Skin of body (tissue), 2 donors: ENCODE data around the gene PEF1. TPM values are rescaled to one million over a fixed set of nuclear protein-coding genes. Genes with fewer than 3 reads are reported as not detected.

Experiments used
- DNase-seq: peaks from one replicate; lab custom pipeline; 2025; lab: John Stamatoyannopoulos, UW
- total RNA-seq: library from RNA; depleted of rRNA; stranded (reverse); fragments of >200 nt; gene quantifications from one replicate; pipeline ENCODE4 v1.2.3, GENCODE V29; 2014

PEF1 gene
- total RNA-seq, 1 donor from 2014 or later, result 49.9 TPM

DNA sequence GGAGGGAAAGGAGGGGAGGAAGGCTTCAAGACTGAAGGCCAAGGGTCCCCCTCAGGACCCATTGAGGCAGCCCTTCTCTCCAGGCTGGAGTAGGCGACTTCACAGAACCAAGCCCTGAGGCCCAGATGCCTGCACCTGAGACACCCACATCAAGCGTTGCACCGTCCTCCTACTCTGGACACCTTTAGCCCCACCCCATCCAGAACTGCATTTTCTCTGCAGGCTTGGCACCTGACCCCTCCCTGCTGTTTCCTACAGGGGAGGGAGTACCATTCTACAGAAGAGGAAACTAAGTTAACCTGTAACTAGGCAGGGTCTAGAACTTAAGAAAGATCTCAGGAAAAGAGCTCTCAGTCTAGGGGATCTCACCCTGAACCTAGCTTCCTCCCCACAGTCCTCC is 12.0 kb downstream of the PEF1 start:
- DNase-seq, result no peak

GRCh38 chr1:31628931-31629556 is 15.6 kb downstream of the PEF1 start:
- no peak for DNase-seq

DNA sequence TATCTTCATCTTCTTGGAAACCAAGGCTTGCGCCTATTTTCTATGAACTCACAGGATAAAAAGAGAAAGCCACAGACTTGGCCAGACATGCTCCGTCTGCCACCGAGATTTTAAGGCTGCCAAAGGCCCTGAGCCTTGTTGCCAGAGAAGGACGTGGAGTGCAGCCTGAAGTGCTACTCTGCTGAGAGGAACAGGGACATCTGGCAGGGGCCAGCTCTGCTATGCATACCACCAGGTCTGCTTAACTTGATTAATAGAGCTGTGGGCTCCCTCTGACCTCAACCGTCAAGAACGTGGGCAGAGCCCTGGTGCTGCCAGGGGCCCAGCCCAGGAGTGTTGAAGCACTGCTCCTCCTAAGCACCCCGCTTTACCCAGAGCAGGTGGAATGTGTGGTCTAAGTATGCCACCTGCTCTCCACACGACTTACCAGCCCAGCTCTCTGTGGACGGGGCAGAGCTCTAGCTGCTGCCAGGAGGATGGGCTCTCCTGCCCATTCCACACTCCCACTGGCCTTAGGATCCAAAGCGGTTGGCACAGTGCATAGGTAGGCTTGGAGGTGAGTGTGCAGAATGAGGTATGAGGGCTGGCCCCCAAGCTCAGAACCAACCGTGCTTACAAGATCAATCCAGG is 16.6 kb downstream of the PEF1 start:
- DNase-seq, result no peak

DNA sequence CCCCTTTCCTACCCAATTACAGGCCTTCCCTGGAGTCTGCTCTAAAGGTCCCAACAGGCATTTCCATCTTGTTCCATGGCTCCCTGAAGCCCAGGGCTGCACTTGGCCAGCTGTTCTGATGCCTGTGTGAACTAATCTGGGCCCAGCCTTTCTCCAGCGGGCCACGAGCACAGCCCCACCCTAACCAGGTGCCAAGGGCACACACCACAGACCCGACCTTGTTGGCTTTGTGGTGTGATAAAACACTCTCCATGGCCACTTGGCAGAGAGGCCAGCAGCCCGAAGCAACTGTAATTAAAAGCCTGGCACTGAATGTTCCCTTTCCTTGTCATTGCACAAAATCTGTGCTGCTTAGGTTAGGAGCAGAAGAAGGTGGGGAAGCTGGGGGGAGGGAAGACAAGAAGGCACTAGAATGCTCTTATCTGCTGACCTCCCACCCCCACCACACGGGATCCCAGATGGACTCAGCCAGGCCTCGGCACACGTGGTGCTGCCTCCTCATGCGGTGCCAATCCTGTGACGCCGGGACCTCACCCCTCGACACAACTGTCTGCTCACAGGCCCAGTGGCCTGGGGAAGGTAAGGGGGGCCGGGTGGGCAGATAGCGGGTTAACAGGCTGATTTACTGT is 17.3 kb downstream of the PEF1 start:
- DNase-seq, result no peak

DNA sequence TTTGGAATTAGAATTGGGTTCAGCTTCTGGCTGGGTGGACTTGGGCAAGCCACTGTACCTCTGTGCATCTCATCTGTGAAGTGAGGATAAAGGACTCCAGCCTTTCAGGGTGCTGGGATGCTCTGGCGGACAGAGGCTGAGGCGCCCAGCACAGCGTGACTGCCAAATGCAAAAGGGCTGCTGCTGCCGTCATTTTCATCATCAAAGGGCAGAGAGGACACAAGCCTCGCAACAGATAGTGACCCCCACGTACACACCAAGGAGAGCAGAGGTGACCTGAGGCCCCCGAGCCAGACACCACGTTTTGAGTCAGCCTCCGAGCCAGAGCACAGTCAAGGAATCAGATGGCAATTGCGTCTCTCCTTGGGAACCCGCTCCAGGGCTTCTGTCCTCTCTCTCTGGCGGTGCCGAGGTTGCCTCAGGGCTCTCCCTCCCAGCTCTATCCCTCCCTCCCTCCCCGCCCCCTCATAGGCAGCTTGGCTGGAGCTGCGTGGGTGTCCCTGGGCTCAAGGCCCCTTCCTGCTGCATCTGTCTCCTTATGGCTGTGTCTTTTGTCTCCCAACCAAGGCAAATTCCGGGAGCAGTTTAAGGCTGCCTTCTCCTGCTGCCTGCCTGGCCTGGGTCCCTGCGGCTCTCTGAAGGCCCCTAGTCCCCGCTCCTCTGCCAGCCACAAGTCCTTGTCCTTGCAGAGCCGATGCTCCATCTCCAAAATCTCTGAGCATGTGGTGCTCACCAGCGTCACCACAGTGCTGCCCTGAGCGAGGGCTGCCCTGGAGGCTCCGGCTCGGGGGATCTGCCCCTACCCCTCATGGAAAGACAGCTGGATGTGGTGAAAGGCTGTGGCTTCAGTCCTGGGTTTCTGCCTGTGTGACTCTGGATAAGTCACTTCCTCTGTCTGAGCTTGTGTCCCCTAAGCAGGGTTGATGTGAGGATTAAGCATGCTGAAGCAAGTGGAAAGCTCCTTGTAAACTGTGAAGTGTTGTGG is 18.2 kb downstream of the PEF1 start:
- DNase-seq, result no peak

DNA sequence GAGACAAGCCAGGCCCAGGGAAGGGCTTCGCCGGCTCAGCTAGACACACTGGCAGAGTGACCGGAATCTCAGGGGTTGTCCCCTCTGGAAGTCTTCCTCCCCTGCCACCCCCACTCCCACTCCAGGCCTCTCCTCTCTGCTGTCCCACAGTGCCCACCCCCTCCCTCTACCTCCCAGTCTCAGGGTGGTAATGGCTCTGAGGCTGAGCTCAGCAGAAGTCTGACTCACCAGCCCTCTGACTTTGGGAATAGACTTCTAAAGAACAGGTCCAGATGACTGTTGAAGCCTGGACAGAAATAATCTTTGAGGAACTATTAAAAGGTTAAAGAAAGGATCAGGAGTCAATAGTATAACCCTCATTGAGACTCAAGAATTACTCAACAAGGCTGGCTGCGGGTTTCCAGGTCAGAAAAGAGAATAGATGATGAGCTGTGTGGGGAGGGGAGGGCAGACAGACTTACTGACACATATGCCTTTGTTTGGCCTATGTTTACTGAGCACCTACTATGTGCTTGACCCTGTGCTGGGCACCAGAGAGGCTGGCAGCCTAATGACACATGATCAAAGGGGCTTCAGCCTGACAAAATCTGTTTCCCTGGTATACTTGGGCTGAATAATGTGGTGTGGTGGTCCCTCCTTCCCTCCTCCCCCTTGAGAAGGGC is 19.0 kb downstream of the PEF1 start:
- no peak for DNase-seq

DNA sequence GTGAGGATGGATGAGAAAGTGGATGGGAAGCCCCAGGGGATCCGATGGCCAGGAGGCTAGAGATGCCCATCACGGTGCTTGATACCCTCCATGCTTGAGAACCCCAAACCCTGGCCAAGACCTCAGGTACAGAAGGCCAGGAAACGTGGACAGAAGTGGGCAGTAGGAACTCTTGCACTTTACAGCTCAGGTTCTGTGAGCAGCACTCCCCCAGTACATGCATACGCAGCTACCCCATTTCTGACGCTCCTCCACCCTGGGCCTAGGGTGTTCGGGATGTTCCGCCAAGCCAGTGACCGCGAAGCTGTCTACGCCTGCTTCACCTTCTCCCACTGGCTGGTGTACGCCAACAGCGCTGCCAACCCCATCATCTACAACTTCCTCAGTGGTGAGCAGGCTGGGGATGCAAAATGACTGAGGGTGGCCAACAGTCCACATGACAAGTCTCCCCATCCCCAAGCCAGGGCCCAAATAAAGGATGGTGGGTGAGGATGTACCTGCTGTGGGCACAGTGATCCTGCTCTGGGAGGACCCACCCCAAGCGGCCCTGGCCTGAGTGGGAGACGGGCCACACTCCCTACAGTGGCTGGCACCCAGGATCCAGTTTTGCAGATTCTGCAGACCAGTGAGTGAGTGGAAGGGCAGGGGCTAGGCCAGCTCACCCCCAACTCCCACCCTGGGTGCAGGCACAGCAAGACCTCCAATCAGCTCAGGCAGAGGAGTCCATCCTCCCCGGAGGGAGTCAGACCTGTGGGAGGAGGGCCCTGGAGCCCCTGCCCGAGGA is 19.8 kb downstream of the PEF1 start:
- no peak for DNase-seq

GRCh38 chr1:31624309-31624708 is 20.4 kb downstream of the PEF1 start:
- DNase-seq, result no peak

DNA sequence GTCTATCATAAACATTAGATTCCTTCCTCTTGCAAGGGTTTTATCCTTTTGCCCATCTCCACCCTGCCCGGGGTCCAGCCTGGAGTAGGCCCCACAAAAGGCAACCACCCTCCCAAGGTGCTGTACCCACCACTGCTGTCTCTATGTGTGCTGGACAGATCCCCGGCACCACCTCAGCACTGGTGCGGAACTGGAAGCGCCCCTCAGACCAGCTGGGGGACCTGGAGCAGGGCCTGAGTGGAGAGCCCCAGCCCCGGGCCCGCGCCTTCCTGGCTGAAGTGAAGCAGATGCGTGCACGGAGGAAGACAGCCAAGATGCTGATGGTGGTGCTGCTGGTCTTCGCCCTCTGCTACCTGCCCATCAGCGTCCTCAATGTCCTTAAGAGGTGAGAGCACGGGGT is 21.3 kb downstream of the PEF1 start:
- DNase-seq, result no peak

DNA sequence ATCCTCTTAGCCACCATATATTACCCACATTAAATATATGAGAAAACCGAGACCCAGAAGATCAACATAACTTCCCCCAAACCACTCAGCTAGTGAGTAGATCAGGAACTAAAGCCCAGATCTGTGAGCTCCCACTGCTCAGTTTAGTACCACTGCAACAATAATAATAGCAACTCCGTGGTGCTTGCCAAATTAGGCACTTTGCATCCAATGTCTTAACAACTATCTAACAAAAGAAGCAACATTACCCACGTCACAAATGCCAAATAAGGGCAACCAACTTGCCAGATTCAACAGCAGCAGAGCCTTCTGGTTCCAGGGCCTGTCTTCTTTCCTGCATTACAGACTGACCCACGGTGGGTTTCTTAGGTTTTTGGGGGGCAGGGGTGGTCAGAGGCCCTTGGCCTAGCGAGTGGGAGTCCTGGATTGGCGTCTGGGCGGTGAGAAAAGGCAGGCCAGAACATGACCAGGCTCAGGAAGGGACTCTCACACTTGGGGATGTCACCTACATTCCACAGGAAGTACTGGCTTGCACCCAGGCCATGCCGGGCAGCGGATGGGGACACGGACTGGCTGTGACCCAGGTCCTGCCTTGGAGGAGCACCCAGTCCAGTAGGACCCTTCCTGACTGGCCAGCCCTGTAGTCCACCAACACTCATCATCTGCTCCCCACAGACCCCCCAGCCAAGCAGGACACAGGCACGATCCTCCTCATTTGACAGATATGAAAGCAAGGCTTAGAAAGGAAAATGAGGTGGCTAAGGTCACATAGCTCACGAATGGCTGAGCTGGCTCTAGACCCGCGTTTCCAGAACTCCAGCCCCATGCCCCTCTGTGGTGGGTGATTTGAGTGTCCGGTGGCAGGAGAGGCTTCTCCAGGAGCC is 22.6 kb downstream of the PEF1 start:
- no peak for DNase-seq

- no peak for DNase-seq
Measured at GRCh38 chr1:31621498-31621820, 23.2 kb downstream of the PEF1 start.

DNA sequence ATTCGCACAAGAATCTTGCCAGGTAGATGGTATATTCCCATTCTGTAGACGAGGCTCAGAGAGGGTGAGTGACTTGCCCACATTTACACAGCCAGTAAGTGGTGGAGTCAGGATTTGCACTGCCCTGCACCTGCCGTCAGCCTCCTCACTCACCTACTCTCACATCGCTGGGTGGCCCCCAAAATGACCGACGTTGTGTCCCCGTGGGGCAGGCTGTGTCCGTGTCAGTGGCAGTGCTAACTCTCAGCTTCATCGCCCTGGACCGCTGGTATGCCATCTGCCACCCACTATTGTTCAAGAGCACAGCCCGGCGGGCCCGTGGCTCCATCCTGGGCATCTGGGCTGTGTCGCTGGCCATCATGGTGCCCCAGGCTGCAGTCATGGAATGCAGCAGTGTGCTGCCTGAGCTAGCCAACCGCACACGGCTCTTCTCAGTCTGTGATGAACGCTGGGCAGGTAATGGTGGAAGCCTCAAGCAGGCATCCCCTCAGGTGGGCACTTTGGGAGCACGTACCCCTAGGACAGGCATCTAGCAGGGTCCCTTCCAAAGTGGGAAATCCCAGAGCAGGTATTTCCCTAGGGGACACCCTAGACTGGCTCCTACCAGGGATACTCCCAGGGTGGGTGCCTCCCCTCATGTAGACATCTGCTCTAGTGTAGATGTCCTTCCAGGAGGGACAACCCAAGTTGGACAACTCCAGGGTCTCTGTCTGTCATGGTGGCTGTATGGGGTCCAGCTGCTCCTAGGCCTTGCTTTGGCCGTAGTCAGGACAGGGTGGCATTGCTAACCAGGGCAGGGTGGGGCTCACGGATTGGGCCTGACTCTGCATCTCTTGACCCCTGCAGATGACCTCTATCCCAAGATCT is 23.8 kb downstream of the PEF1 start:
- no peak for DNase-seq

DNA sequence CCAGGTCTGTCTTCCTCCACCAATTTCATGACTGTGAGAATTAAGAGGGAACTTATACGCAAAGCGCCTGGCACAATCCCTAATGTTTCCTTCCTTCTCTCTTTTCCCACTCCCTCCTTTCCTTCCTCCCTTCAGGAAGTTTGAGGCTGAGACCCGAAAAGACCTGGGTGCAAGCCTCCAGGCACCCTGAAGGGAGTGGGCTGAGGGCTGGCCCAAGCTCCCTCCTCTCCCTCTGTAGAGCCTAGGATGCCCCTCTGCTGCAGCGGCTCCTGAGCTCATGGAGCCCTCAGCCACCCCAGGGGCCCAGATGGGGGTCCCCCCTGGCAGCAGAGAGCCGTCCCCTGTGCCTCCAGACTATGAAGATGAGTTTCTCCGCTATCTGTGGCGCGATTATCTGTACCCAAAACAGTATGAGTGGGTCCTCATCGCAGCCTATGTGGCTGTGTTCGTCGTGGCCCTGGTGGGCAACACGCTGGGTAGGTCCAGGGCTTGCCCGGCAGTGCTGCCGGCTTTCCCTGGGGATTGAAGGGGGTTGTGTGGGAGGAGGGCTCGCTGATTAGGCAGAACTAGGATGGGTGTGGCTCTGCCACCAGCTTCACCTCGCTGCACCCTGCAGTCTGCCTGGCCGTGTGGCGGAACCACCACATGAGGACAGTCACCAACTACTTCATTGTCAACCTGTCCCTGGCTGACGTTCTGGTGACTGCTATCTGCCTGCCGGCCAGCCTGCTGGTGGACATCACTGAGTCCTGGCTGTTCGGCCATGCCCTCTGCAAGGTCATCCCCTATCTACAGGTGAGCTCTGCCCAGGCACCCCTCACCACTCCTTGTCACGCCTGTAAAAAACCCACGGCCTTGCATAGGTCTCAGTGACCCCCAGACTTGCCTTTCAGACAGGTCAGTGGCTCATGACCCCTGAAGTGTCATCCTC is 25.5 kb downstream of the PEF1 start:
- DNase-seq, result no peak

DNA sequence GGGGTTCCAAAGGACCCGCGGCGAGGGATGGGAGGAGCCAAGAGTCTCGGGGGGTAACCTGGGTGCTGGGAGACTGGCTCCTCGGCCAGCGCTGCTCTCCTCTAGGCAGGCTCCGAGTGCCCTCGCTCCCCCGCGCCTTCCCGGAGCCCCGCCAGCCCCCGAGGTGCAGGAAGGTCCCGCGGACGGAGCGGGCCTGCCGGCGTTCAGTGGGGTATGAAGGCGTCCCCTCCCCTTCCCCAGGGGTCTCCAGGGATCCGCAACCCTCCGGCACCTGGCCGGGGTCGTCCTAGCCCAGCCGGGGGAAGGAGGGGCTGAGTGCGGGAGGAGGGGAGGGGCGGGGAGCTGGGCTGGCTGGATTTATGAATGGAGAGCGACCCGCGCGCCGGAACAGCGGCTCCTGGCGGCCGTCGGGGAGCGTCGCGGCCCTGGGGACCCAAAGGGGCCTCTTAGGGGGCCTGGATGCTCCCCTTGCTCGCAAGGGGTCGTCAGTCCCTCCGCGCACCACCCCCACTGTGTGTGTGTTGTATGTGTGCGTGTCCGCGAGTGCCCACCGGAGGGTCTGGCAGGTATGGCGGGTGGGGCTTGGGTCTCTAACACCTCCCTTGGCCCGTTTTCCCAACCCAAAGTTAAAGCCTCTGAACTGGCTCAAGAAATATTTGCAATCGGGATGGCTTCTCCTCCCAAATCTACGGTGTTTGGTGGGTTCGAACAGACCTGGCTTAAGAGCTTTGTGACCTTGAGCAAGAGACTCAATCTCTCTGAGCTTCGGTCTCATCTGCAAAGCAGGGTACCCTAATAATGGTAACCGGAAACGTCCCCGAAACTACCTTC is 26.5 kb downstream of the PEF1 start:
- no peak for DNase-seq

DNA sequence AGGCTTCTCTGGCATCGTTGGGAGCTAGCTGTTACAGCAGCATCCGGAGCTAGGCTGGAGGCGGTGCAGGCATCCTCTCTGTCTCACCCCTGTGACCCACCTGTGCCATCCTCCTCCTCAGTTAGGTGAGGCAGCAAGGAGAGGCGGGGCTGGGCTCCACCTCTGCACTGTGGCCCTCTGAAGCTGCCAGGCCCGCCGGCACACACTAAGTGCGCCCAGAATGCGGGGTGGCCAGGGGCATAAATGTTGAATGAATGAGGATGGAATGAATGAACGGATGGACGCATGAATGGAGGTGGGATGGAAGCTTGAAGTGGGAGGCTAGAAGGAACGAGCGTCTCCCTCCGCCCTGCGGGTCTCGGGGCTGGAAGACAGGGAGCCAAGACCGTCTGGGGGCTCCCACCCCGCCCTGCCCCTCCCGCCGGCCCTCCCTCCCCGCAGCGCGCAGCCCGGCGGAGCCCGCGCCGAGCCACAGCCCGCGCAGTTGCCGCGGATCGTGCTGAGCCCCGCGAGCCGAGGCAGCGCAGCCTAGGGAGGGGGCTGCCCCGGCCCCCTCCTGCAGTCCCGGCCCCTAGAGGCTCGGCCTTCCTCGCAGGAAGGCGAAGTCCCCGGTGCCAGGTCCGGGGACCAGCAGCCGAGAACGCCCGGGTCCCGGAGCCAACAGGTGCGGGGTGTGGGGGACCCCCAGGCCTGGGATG is 27.3 kb downstream of the PEF1 start, which contains the start of gene HCRTR1:
TSS of gene HCRTR1 (plus strand) at position 472 of the 698 bp plus-strand sequence. CDS start 1,504 bp downstream, outside the sequence.
- DNase-seq, result no peak

DNA sequence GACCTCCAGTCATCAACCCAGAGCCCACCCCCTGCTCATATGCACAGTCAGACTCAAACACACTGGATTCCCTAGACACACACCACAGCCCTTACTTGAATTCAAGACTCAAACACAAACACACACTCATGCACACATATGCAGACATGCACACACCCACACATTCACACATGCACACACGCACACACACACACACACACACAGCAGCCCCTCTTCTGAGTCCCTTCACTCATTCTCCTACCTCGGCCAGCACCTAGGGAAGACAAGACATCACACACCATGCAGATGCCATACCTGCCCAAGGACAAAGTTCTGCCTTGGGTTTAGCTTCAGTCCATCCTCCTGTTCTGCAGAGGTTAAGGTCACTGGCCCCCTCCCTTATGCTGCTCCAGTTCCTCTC is 28.7 kb downstream of the PEF1 start:
- no peak for DNase-seq
